Keratinocyte (primary cell): ENCODE results near the gene UGT1A4.

Experiments
- CTCF ChIP-seq, 3 experiments: IDR thresholded peaks in 1 of 3; conservative IDR thresholded peaks in 1 of 3; optimal IDR thresholded peaks in 1 of 3; 2 replicates in 2 of 3; 3 replicates in 1 of 3; pipeline versions ENCODE3 to v1.5.1; 2011; ENCODE audit warnings: low read length in 3 of 3, mild to moderate bottlenecking in 3 of 3, moderate library complexity in 2 of 3, control low read depth in 1 of 3, inconsistent platforms in 1 of 3; ENCODE audit not compliant: insufficient read depth in 2 of 3; ENCODE audit errors: extremely low read depth in 1 of 3
- EZH2 ChIP-seq: IDR thresholded peaks from one replicate; pipeline ENCODE4 v1.6.1; 2012; ENCODE audit warnings: inconsistent platforms, mild to moderate bottlenecking, low read length, moderate library complexity

DNA sequence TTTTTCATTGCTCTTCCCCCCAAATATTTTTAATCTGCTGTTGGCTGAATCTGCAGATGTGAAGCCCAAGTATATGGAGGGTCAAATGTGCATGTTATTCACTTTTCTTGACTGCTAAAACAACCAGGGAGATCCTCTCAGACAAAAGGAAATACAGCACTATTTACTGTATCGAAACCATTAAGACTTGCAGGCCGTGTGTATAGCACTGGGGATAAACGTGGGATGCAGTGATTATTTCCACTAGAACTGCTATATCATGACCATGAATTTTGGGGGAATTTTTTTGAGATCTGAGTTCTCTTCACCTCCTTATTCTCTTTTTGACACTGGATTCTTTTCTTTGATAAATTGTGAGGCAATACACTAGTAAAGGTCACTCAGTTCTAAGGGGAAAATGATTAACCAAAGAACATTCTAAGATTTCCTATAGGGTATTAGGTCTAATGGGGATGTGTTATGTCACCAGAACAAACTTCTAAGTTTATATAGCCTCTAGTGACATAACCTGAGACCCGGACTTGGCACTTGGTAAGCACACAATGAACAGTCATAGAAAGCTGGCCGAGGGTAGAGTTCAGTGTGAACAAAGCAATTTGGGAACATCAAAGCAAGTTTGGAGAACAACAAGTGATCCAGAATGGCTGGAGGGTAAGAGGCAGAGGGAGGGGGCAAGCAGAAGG lies 26.7 kb downstream of the UGT1A4 start:
- TF ChIP-seq CTCF (optimal IDR thresholded peaks at IDR 0.05 in 1 of 3, IDR thresholded peaks at IDR 0.05 in 1 of 3, conservative IDR thresholded peaks at IDR 0.05 in 1 of 3; ENCODE audit: extremely low read depth in 1 of 3, insufficient read depth in 2 of 3, low read length in 3 of 3) (no peak), EZH2 (no peak)
